Measurements from ENCODE around the gene ATP13A1.

DNA sequence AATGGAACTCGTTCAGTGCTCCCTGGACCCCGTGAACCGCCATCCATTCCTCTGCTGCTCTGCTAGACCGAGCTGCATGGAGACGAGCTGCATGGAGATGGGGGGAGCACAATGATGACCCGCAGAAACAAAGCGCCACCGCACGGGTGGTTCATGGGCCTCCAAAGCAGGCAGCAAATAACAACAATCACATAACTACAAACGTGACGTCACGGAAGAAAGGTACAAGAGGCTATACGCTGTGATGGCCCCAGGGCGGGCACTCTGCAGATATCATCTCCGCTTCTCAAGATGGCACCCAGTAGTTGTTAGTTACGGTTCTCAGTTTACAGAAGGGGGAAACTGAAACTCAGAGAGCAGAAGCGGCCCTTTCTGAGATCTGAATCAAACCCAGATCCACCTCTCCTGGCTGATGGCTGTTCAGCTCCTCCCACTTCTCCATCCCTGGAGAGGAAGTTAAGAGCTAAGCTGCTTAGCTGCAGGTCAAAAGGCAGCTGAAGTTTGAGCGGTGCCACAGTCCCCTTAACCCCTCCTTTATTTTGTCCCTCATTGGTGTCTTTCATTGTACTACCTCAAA lies 1.7 kb downstream of the ATP13A1 start:
- TF ChIP-seq, protein P1, sequence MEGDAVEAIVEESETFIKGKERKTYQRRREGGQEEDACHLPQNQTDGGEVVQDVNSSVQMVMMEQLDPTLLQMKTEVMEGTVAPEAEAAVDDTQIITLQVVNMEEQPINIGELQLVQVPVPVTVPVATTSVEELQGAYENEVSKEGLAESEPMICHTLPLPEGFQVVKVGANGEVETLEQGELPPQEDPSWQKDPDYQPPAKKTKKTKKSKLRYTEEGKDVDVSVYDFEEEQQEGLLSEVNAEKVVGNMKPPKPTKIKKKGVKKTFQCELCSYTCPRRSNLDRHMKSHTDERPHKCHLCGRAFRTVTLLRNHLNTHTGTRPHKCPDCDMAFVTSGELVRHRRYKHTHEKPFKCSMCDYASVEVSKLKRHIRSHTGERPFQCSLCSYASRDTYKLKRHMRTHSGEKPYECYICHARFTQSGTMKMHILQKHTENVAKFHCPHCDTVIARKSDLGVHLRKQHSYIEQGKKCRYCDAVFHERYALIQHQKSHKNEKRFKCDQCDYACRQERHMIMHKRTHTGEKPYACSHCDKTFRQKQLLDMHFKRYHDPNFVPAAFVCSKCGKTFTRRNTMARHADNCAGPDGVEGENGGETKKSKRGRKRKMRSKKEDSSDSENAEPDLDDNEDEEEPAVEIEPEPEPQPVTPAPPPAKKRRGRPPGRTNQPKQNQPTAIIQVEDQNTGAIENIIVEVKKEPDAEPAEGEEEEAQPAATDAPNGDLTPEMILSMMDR (IDR thresholded peaks at IDR 0.05), result no peak
- no peak for TF ChIP-seq POLR2A (IDR thresholded peaks at IDR 0.05)

Data from Peyer's patch (tissue), 4 donors.